K562 (cell line): ENCODE data around the gene ABHD17C. TPM values are rescaled to one million over a fixed set of nuclear protein-coding genes. Genes with fewer than 3 reads are reported as not detected.

ENCODE experiments used
- ATAC-seq: fragments of 200-7000 bp; cut with Tn5 transposase; 3 replicates; pipeline ENCODE4 v1.9.1; 2020; ENCODE audit warnings: moderate library complexity
- BruUV-seq: library from RNA; stranded (reverse); fragments of 400-500 nt; replicated peaks from 2 replicates; lab custom pipeline; 2021; lab: Mats Ljungman, UMichigan
- CTCF ChIA-PET: fragments of 300-600 bp; formaldehyde crosslinking; extraction: SDS; loops from one replicate; lab custom pipeline; 2021; ENCODE audit warnings: low intra/inter-chr PET ratio; lab: Yijun Ruan, JAX
- POLR2A ChIA-PET: fragments of 300-600, 350-650 bp; sonication (Branson Sonifier 250); formaldehyde crosslinking; extraction: SDS; loops from one replicate; lab custom pipeline; 2021; ENCODE audit warnings: antibody characterized with exemption, inconsistent platforms; lab: Yijun Ruan, JAX
- DNase-seq, 4 experiments: peaks; one replicate each; pipeline versions ENCODE4 v3.0.0 to v3.0.0-alpha.2; 2011 to 2018; ENCODE audit warnings: low spot score in 3 of 4, mixed read lengths in 3 of 4; ENCODE audit errors: extremely low read depth in 1 of 4
- FAIRE-seq: peaks from 2 replicates; lab custom pipeline; 2011; peaks lifted over from hg19 to GRCh38; lab: Jason Lieb, UNC
- H2AFZ ChIP-seq: 2 replicates; pipeline ENCODE4 v1.6.0; 2011; ENCODE audit warnings: low read depth, low read length, control low read depth, inconsistent platforms
- H3K27ac ChIP-seq: fragments of 200-600 bp; 3 replicates; pipeline ENCODE4 v1.8.0; 2011; ENCODE audit warnings: low read depth, mild to moderate bottlenecking, control low read depth, inconsistent platforms, low read length, moderate library complexity, mixed read lengths; ENCODE audit errors: extremely low read depth
- H3K27me3 ChIP-seq, 2 experiments: fragments of 300-600 bp in 1 of 2; 2 replicates in 1 of 2; 3 replicates in 1 of 2; pipeline versions ENCODE4 v1.6.0 to v1.8.0; 2011; ENCODE audit warnings: inconsistent platforms in 2 of 2, low read length in 2 of 2, mild to moderate bottlenecking in 1 of 2, mixed read lengths in 1 of 2, moderate library complexity in 1 of 2; ENCODE audit not compliant: control insufficient read depth in 2 of 2, insufficient read depth in 2 of 2
- H3K36me3 ChIP-seq: fragments of 300-600 bp; 3 replicates; pipeline ENCODE4 v1.8.0; 2011; ENCODE audit warnings: mild to moderate bottlenecking, low read length, inconsistent platforms; ENCODE audit not compliant: control insufficient read depth, insufficient read depth
- H3K4me1 ChIP-seq, 2 experiments: fragments of 200-600 bp in 1 of 2; replicated peaks in 1 of 2; 2 replicates in 1 of 2; 3 replicates in 1 of 2; pipeline versions ENCODE4 v1.5.1 to v1.8.0; 2011; ENCODE audit warnings: inconsistent platforms in 2 of 2, low read length in 2 of 2, mild to moderate bottlenecking in 1 of 2, mixed read lengths in 1 of 2, moderate library complexity in 1 of 2; ENCODE audit not compliant: control insufficient read depth in 2 of 2, insufficient read depth in 2 of 2
- H3K4me2 ChIP-seq: 2 replicates; pipeline ENCODE4 v1.6.1; 2011; ENCODE audit warnings: low read length, control low read depth, inconsistent platforms, mixed read lengths; ENCODE audit not compliant: insufficient read depth
- H3K4me3 ChIP-seq: fragments of 200-600 bp; sonication (generic), shearing (Covaris generic); 2 replicates; pipeline ENCODE4 v1.5.1; 2016; ENCODE audit warnings: control low read depth, inconsistent platforms
- H3K79me2 ChIP-seq: fragments of 200-600 bp; 3 replicates; pipeline ENCODE4 v1.8.0; 2011; ENCODE audit warnings: low read length, inconsistent platforms; ENCODE audit not compliant: control insufficient read depth, insufficient read depth
- H3K9ac ChIP-seq, 2 experiments: 2 replicates each; pipeline versions ENCODE4 v1.6.0 to v1.6.1; 2011; ENCODE audit warnings: low read depth in 2 of 2, low read length in 2 of 2, control low read depth in 1 of 2, inconsistent platforms in 1 of 2, mild to moderate bottlenecking in 1 of 2, mixed read lengths in 1 of 2; ENCODE audit not compliant: insufficient read depth in 1 of 2
- H3K9me1 ChIP-seq: one replicate; pipeline ENCODE4 v1.6.0; 2011; ENCODE audit warnings: inconsistent platforms, mild to moderate bottlenecking, low read length, moderate library complexity; ENCODE audit not compliant: control insufficient read depth, insufficient read depth
- H3K9me3 ChIP-seq: replicated peaks from 2 replicates; pipeline ENCODE4 v1.5.1; 2011; ENCODE audit warnings: low read depth, low read length, inconsistent platforms; ENCODE audit not compliant: control insufficient read depth, insufficient read depth
- H4K20me1 ChIP-seq: replicated peaks from 2 replicates; pipeline ENCODE4 v1.6.1; 2011; ENCODE audit warnings: low read length, inconsistent platforms, mixed read lengths; ENCODE audit not compliant: control insufficient read depth, insufficient read depth
- C11orf30 ChIP-seq: fragments of 450-650 bp; IDR thresholded peaks from 2 replicates; pipeline ENCODE4 v1.6.1; 2016; ENCODE audit warnings: low read depth, mild to moderate bottlenecking
- EZH2 ChIP-seq: IDR thresholded peaks from 2 replicates; pipeline ENCODE4 v1.6.1; 2012; ENCODE audit warnings: low read depth, mild to moderate bottlenecking, inconsistent platforms, low read length, borderline replicate concordance
- RBFOX2 ChIP-seq: fragments of 200-400 bp; formaldehyde crosslinking; IDR thresholded peaks from 2 replicates; pipeline ENCODE4 v1.6.1; 2017; ENCODE audit warnings: low read depth, mild to moderate bottlenecking, low read length, moderate library complexity
- RBM34 ChIP-seq: fragments of 200-400 bp; formaldehyde crosslinking; IDR thresholded peaks from 2 replicates; pipeline ENCODE4 v1.6.1; 2018; ENCODE audit warnings: low read length, borderline replicate concordance; ENCODE audit not compliant: insufficient read depth
- YBX1 ChIP-seq: fragments of 450-650 bp; IDR thresholded peaks from 2 replicates; pipeline ENCODE4 v1.7.1; 2016; ENCODE audit warnings: mild to moderate bottlenecking
- ZNF408 ChIP-seq: fragments of 250-450 bp; sonication (Bioruptor Pico); IDR thresholded peaks from 2 replicates; pipeline ENCODE4 v1.4.0; 2020; ENCODE audit warnings: low read depth, mild to moderate bottlenecking, moderate library complexity
- WGBS: fragments of 100-300 bp; shearing (Covaris generic); methylation state at CpG from one replicate; pipeline ENCODE4 v1.1.6; 2016; ENCODE audit warnings: low coverage, mixed read lengths; ENCODE audit not compliant: insufficient coverage; ENCODE audit errors: missing lambda C conversion rate; 5-methylcytosine and 5-hydroxymethylcytosine counted together
- in situ Hi-C: fragments of 300-500 bp; cut with MboI; formaldehyde crosslinking; loops from 4 replicates; pipeline ENCODE4 v1.15.0; 2018; ENCODE audit warnings: inconsistent platforms, mixed read lengths
- intact Hi-C: fragments of 100-400 bp; cut with micrococcal nuclease; formaldehyde crosslinking; loops from 2 replicates; pipeline ENCODE4 v1.14.2; 2022
- polyA plus RNA-seq, 8 experiments: library from polyadenylated mRNA; depleted of rRNA in 4 of 8; stranded (reverse) in 5 of 8; unstranded in 3 of 8; fragments of >200 nt; fragmentation: Nextera tagmentation in 2 of 8; fragmentation: Illumina TruSeq in 1 of 8; extraction: Ambion mirVana in 2 of 8; extraction: Trizol in 1 of 8; gene quantifications; 2 replicates each; pipeline versions ENCODE4 v1.2.1 to v1.2.3, GENCODE V29; 2011 to 2014; ENCODE audit warnings: inconsistent platforms in 1 of 8, missing spikeins in 1 of 8
- total RNA-seq, 7 experiments: library from RNA; depleted of rRNA in 6 of 7; stranded (reverse); fragments of >200 nt in 6 of 7; fragmentation: Illumina TruSeq in 2 of 7; extraction: Trizol in 2 of 7; gene quantifications; 2 replicates each; pipeline versions ENCODE4 v1.2.1 to v1.2.3, GENCODE V29; 2011 to 2021; ENCODE audit warnings: low replicate concordance in 1 of 7
- TF ChIP-seq, protein P1 (sequence below), 2 experiments: fragments of 450-650 bp; IDR thresholded peaks; 2 replicates each; pipeline ENCODE4 v1.6.1; 2018; ENCODE audit warnings: mild to moderate bottlenecking in 2 of 2, low read depth in 1 of 2; ENCODE audit not compliant: partially characterized antibody in 2 of 2

ABHD17C gene
- total and polyA plus RNA-seq, 9 of the 15 experiments (the other 6 are each of a cell fraction or from before 2014, with no cell fraction given), result 0.04 to 0.42 (median 0.19) TPM; not detected in 1

DNA sequence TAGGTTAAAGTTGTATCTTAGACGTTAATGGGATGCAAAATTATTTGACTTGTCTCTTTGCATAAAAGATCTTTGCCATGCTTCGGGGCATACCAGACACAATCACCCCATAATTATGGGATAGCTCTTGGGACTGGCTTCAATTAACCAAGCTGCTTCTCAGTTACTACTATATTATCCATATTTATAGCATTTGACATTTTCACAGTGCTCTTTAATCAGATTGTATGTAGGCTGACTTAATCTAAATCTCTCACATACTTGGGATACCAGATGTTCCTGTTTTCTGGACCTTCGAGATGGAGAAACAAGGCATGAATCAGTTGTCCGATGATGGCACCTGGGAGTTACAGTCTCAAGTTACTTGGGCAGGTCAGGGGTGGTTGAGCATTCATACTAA, 27.2 kb upstream of the ABHD17C start:
- no peaks in the 10 kb centered on the region for H3K79me2 ChIP-seq
- FAIRE-seq (no peak), DNase-seq (no peak), ATAC-seq (no peak)
- no peaks in the 10 kb centered on the region for H3K36me3 ChIP-seq
- no peak overlapping the region for H3K9ac ChIP-seq
- H4K20me1 ChIP-seq, result no peaks in the 10 kb centered on the region
- no peak overlapping the region for H3K4me3 ChIP-seq
- H3K4me1 ChIP-seq, result no peaks in the 10 kb centered on the region
- POLR2A ChIA-PET, result no interaction called here
- H3K9me1 ChIP-seq, result no peaks in the 10 kb centered on the region
- CTCF ChIA-PET, result no interaction called here
- H3K27me3 ChIP-seq, result no peaks in the 10 kb centered on the region
- intact Hi-C loops (no loop called here), in situ Hi-C loops (no loop called here)
- H3K27ac ChIP-seq, result no peak overlapping the region
- 0% methylated on average over 4 of the region's 4 CpGs for WGBS
- H3K9me3 ChIP-seq, result no peaks in the 10 kb centered on the region
- H2AFZ ChIP-seq, result no peak overlapping the region
- H3K4me2 ChIP-seq, result no peak overlapping the region
- BruUV-seq, result no TSS peak
- TF ChIP-seq ZNF408 (CRISPR knock-in tag) (no peak), RBM34 (no peak), RBFOX2 (no peak), C11orf30 (no peak), YBX1 (no peak), EZH2 (no peak)
- TF ChIP-seq, protein P1, sequence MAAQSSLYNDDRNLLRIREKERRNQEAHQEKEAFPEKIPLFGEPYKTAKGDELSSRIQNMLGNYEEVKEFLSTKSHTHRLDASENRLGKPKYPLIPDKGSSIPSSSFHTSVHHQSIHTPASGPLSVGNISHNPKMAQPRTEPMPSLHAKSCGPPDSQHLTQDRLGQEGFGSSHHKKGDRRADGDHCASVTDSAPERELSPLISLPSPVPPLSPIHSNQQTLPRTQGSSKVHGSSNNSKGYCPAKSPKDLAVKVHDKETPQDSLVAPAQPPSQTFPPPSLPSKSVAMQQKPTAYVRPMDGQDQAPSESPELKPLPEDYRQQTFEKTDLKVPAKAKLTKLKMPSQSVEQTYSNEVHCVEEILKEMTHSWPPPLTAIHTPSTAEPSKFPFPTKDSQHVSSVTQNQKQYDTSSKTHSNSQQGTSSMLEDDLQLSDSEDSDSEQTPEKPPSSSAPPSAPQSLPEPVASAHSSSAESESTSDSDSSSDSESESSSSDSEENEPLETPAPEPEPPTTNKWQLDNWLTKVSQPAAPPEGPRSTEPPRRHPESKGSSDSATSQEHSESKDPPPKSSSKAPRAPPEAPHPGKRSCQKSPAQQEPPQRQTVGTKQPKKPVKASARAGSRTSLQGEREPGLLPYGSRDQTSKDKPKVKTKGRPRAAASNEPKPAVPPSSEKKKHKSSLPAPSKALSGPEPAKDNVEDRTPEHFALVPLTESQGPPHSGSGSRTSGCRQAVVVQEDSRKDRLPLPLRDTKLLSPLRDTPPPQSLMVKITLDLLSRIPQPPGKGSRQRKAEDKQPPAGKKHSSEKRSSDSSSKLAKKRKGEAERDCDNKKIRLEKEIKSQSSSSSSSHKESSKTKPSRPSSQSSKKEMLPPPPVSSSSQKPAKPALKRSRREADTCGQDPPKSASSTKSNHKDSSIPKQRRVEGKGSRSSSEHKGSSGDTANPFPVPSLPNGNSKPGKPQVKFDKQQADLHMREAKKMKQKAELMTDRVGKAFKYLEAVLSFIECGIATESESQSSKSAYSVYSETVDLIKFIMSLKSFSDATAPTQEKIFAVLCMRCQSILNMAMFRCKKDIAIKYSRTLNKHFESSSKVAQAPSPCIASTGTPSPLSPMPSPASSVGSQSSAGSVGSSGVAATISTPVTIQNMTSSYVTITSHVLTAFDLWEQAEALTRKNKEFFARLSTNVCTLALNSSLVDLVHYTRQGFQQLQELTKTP (IDR thresholded peaks at IDR 0.05; ENCODE audit: low read depth in 1 of 2, partially characterized antibody in 2 of 2), result no peak
